Bronchial epithelial cell (primary cell): ENCODE measurements around the gene SERTAD2. TPM values are rescaled to one million over a fixed set of nuclear protein-coding genes. Genes with fewer than 3 reads are reported as not detected.

ENCODE experiments used
- DNase-seq: peaks from one replicate; pipeline ENCODE4 v3.0.0-alpha.2; 2010; ENCODE audit warnings: low read depth
- FAIRE-seq: peaks from 2 replicates; lab custom pipeline; 2011; peaks lifted over from hg19 to GRCh38; lab: Jason Lieb, UNC
- H3K27me3 ChIP-seq: 2 replicates; pipeline ENCODE4 v1.5.1; 2011; ENCODE audit warnings: low read length; ENCODE audit not compliant: control insufficient read depth, insufficient read depth
- H3K36me3 ChIP-seq: 2 replicates; pipeline ENCODE4 v1.5.1; 2011; ENCODE audit warnings: low read length; ENCODE audit not compliant: control insufficient read depth, insufficient read depth
- H3K4me3 ChIP-seq: 2 replicates; pipeline ENCODE4 v1.5.1; 2011; ENCODE audit warnings: mild to moderate bottlenecking, low read depth, low read length, control low read depth
- CTCF ChIP-seq: IDR thresholded peaks from 2 replicates; pipeline ENCODE4 v1.5.1; 2011; ENCODE audit warnings: mild to moderate bottlenecking, moderate library complexity, low read length, control low read depth, inconsistent platforms; ENCODE audit not compliant: insufficient read depth, severe bottlenecking
- total RNA-seq: library from RNA; depleted of rRNA; stranded (reverse); fragments of >200 nt; gene quantifications from 2 replicates; pipeline ENCODE4 v1.2.1, GENCODE V29; 2014

The SERTAD2 gene
- total RNA-seq, 1 donor from 2014 or later = 4.2 TPM

GRCh38 chr2:64615844-64616536 lies 37.7 kb downstream of the SERTAD2 start:
- Histone ChIP-seq H3K4me3 (no peak overlapping the region), H3K27me3 (no peaks in the 10 kb centered on the region), H3K36me3 (no peaks in the 10 kb centered on the region)
- DNase-seq (no peak), FAIRE-seq (no peak)
- TF ChIP-seq CTCF = peak; percentile 6

GRCh38 chr2:64615192-64615763 lies 38.4 kb downstream of the SERTAD2 start:
- Histone ChIP-seq H3K27me3 (no peaks in the 10 kb centered on the region), H3K4me3 (no peak overlapping the region), H3K36me3 (no peaks in the 10 kb centered on the region)
- FAIRE-seq (no peak), DNase-seq (no peak)
- TF ChIP-seq CTCF = no peak

GRCh38 chr2:64613276-64613675 lies 40.4 kb downstream of the SERTAD2 start:
- no peaks in the 10 kb centered on the region for H3K27me3 ChIP-seq
- H3K36me3 ChIP-seq = no peaks in the 10 kb centered on the region
- no peak for TF ChIP-seq CTCF
- FAIRE-seq = no peak
- no peak for DNase-seq
- no peak overlapping the region for H3K4me3 ChIP-seq

GRCh38 chr2:64612575-64613195 lies 41.0 kb downstream of the SERTAD2 start:
- FAIRE-seq = no peak
- no peak for TF ChIP-seq CTCF
- no peak for DNase-seq
- no peaks in the 10 kb centered on the region for H3K27me3 ChIP-seq
- H3K4me3 ChIP-seq = no peak overlapping the region
- H3K36me3 ChIP-seq = no peaks in the 10 kb centered on the region

GRCh38 chr2:64610316-64610855 lies 43.3 kb downstream of the SERTAD2 start:
- H3K4me3 ChIP-seq = no peak overlapping the region
- no peak for DNase-seq
- H3K36me3 ChIP-seq = no peaks in the 10 kb centered on the region
- TF ChIP-seq CTCF = no peak
- H3K27me3 ChIP-seq = no peaks in the 10 kb centered on the region
- FAIRE-seq = no peak
